Measurements from ENCODE around the gene PIH1D2. TPM values are rescaled to one million over a fixed set of nuclear protein-coding genes. Genes with fewer than 3 reads are reported as not detected.

PIH1D2 gene
- total and polyA plus RNA-seq, 9 of the 15 experiments (the other 6 are each of a cell fraction or from before 2014, with no cell fraction given) = 1.5 to 5.4 (median 3.0) TPM

GRCh38 chr11:112123129-112123528, 49.3 kb upstream of the PIH1D2 start:
- BruUV-seq (replicated peaks) = no TSS peak
- no peak for ATAC-seq
- Histone ChIP-seq H3K9me3 (replicated peaks; ENCODE audit: control insufficient read depth, insufficient read depth, low read depth, low read length) (no peaks in the 10 kb centered on the region), H3K9me1 (ENCODE audit: control insufficient read depth, insufficient read depth, low read length) (no peaks in the 10 kb centered on the region), H3K4me3 (no peak overlapping the region), H2AFZ (ENCODE audit: low read depth, low read length) (no peak overlapping the region), H3K9ac (ENCODE audit: insufficient read depth in 1 of 2, low read depth in 2 of 2, low read length in 2 of 2) (no peak overlapping the region), H4K20me1 (replicated peaks; ENCODE audit: control insufficient read depth, insufficient read depth, low read length) (no peaks in the 10 kb centered on the region), H3K4me1 (replicated peaks in 1 of 2; ENCODE audit: control insufficient read depth in 2 of 2, insufficient read depth in 2 of 2, low read length in 2 of 2) (no peaks in the 10 kb centered on the region), H3K4me2 (ENCODE audit: insufficient read depth, low read length) (no peak overlapping the region), H3K79me2 (ENCODE audit: control insufficient read depth, insufficient read depth, low read length) (no peaks in the 10 kb centered on the region), H3K27ac (ENCODE audit: extremely low read depth, low read depth, low read length) (no peak overlapping the region), H3K36me3 (ENCODE audit: control insufficient read depth, insufficient read depth, low read length) (no peaks in the 10 kb centered on the region), H3K27me3 (ENCODE audit: control insufficient read depth in 2 of 2, insufficient read depth in 2 of 2, low read length in 2 of 2) (no peaks in the 10 kb centered on the region)
- ChIA-PET CTCF (ENCODE audit: low intra/inter-chr PET ratio) (no interaction called here), POLR2A (interaction anchor here (1.6 kb wide), 1 partner anchor 9 kb away, joined by 7 read pairs; no protein-coding TSS in a partner anchor)
- in situ Hi-C loops (cut with MboI) = no loop called here
- WGBS (ENCODE audit: insufficient coverage, low coverage, missing lambda C conversion rate) = 26% methylated on average over 4 of the region's 4 CpGs
- intact Hi-C loops (cut with micrococcal nuclease) = no loop called here
- DNase-seq (ENCODE audit: extremely low read depth in 1 of 4, low spot score in 3 of 4) = no peak
- no peak for FAIRE-seq
- TF ChIP-seq ZNF407 (IDR thresholded peaks at IDR 0.05; ENCODE audit: low read depth) (no peak), TGIF2 (CRISPR knock-in tag; IDR thresholded peaks at IDR 0.05) (no peak), ZNF785 (CRISPR knock-in tag; IDR thresholded peaks at IDR 0.05) (no peak), ZNF57 (CRISPR knock-in tag; IDR thresholded peaks at IDR 0.05) (no peak), PURB (CRISPR knock-in tag; IDR thresholded peaks at IDR 0.05; ENCODE audit: low read depth) (no peak)
- TF ChIP-seq, protein P1, sequence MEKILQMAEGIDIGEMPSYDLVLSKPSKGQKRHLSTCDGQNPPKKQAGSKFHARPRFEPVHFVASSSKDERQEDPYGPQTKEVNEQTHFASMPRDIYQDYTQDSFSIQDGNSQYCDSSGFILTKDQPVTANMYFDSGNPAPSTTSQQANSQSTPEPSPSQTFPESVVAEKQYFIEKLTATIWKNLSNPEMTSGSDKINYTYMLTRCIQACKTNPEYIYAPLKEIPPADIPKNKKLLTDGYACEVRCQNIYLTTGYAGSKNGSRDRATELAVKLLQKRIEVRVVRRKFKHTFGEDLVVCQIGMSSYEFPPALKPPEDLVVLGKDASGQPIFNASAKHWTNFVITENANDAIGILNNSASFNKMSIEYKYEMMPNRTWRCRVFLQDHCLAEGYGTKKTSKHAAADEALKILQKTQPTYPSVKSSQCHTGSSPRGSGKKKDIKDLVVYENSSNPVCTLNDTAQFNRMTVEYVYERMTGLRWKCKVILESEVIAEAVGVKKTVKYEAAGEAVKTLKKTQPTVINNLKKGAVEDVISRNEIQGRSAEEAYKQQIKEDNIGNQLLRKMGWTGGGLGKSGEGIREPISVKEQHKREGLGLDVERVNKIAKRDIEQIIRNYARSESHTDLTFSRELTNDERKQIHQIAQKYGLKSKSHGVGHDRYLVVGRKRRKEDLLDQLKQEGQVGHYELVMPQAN (IDR thresholded peaks at IDR 0.05; ENCODE audit: borderline replicate concordance) = no peak
- TF ChIP-seq, protein P2, sequence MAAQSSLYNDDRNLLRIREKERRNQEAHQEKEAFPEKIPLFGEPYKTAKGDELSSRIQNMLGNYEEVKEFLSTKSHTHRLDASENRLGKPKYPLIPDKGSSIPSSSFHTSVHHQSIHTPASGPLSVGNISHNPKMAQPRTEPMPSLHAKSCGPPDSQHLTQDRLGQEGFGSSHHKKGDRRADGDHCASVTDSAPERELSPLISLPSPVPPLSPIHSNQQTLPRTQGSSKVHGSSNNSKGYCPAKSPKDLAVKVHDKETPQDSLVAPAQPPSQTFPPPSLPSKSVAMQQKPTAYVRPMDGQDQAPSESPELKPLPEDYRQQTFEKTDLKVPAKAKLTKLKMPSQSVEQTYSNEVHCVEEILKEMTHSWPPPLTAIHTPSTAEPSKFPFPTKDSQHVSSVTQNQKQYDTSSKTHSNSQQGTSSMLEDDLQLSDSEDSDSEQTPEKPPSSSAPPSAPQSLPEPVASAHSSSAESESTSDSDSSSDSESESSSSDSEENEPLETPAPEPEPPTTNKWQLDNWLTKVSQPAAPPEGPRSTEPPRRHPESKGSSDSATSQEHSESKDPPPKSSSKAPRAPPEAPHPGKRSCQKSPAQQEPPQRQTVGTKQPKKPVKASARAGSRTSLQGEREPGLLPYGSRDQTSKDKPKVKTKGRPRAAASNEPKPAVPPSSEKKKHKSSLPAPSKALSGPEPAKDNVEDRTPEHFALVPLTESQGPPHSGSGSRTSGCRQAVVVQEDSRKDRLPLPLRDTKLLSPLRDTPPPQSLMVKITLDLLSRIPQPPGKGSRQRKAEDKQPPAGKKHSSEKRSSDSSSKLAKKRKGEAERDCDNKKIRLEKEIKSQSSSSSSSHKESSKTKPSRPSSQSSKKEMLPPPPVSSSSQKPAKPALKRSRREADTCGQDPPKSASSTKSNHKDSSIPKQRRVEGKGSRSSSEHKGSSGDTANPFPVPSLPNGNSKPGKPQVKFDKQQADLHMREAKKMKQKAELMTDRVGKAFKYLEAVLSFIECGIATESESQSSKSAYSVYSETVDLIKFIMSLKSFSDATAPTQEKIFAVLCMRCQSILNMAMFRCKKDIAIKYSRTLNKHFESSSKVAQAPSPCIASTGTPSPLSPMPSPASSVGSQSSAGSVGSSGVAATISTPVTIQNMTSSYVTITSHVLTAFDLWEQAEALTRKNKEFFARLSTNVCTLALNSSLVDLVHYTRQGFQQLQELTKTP (IDR thresholded peaks at IDR 0.05; ENCODE audit: low read depth in 1 of 2, partially characterized antibody in 2 of 2) = no peak
